HepG2 (cell line): ENCODE measurements around the gene TYROBP. TPM values are rescaled to one million over a fixed set of nuclear protein-coding genes. Genes with fewer than 3 reads are reported as not detected.

ENCODE experiments used
- ATRX ChIP-seq: sonication (generic); formaldehyde crosslinking; IDR thresholded peaks from 2 replicates; pipeline ENCODE4 v1.4.0; 2020; ENCODE audit warnings: missing genetic modification reagents, borderline replicate concordance
- CSRNP1 ChIP-seq: sonication (generic); formaldehyde crosslinking; IDR thresholded peaks from 2 replicates; pipeline ENCODE4 v1.8.1; 2023; ENCODE audit warnings: mild to moderate bottlenecking, missing genetic modification reagents
- FOXK2 ChIP-seq: fragments of 450-650 bp; IDR thresholded peaks from 2 replicates; pipeline ENCODE4 v1.6.1; 2016
- FOXO1 ChIP-seq: sonication (generic); formaldehyde crosslinking; IDR thresholded peaks from 2 replicates; pipeline ENCODE4 v1.4.0; 2020; ENCODE audit warnings: missing genetic modification reagents
- GABPA ChIP-seq, 2 experiments: IDR thresholded peaks; 2 replicates each; pipeline ENCODE4 v1.6.1; 2011 to 2016; ENCODE audit warnings: low read depth in 2 of 2, low read length in 1 of 2, missing biosample characterization in 1 of 2, missing genetic modification characterization in 1 of 2
- GMEB2 ChIP-seq: IDR thresholded peaks from 2 replicates; pipeline ENCODE4 v1.6.1; 2016; ENCODE audit warnings: missing biosample characterization, missing genetic modification reagents, low read depth
- HES4 ChIP-seq: sonication (generic); formaldehyde crosslinking; IDR thresholded peaks from 2 replicates; pipeline ENCODE4 v1.9.0; 2021; ENCODE audit warnings: mild to moderate bottlenecking, missing genetic modification reagents, borderline replicate concordance
- HIC2 ChIP-seq: sonication (generic); formaldehyde crosslinking; IDR thresholded peaks from 2 replicates; pipeline ENCODE4 v1.9.0; 2022; ENCODE audit warnings: low read depth, missing genetic modification reagents
- HOXA5 ChIP-seq: sonication (generic); formaldehyde crosslinking; IDR thresholded peaks from 2 replicates; pipeline ENCODE4 v1.4.0; 2020; ENCODE audit warnings: missing genetic modification reagents
- NBN ChIP-seq: fragments of 450-650 bp; conservative IDR thresholded peaks from 2 replicates; pipeline ENCODE4 v1.6.1; 2017
- NCOR1 ChIP-seq: fragments of 200-600 bp; sonication (generic); IDR thresholded peaks from 2 replicates; pipeline ENCODE4 v1.7.0; 2017; ENCODE audit warnings: antibody characterized with exemption, low read length, borderline replicate concordance
- PRMT3 ChIP-seq: sonication (generic); formaldehyde crosslinking; IDR thresholded peaks from 2 replicates; pipeline ENCODE4 v1.8.1; 2022; ENCODE audit warnings: low read depth, mild to moderate bottlenecking, moderate library complexity, missing genetic modification reagents, borderline replicate concordance
- SAFB2 ChIP-seq: sonication (generic); formaldehyde crosslinking; IDR thresholded peaks from 2 replicates; pipeline ENCODE4 v1.5.1; 2020; ENCODE audit warnings: missing genetic modification reagents, low read depth, mild to moderate bottlenecking, borderline replicate concordance
- SETDB1 ChIP-seq: sonication (generic); formaldehyde crosslinking; IDR thresholded peaks from 2 replicates; pipeline ENCODE4 v1.5.1; 2020; ENCODE audit warnings: missing genetic modification reagents, mild to moderate bottlenecking, borderline replicate concordance
- TSC22D2 ChIP-seq: sonication (generic); formaldehyde crosslinking; IDR thresholded peaks from 2 replicates; pipeline ENCODE4 v1.5.1; 2020; ENCODE audit warnings: missing genetic modification reagents, mild to moderate bottlenecking, borderline replicate concordance
- U2AF1 ChIP-seq: fragments of 200-400 bp; formaldehyde crosslinking; optimal IDR thresholded peaks from 2 replicates; pipeline ENCODE3; 2017; ENCODE audit warnings: mild to moderate bottlenecking, low read depth, low read length
- ZBTB2 ChIP-seq: sonication (generic); formaldehyde crosslinking; IDR thresholded peaks from 2 replicates; pipeline ENCODE4 v1.8.0; 2022; ENCODE audit warnings: low read depth, missing genetic modification reagents
- ZFP36 ChIP-seq: fragments of 150-350 bp; IDR thresholded peaks from 2 replicates; pipeline ENCODE4 v1.6.1; 2018; ENCODE audit warnings: borderline replicate concordance, low read length, low read depth; ENCODE audit not compliant: partially characterized antibody
- ZNF234 ChIP-seq: sonication (generic); formaldehyde crosslinking; conservative IDR thresholded peaks from 2 replicates; pipeline ENCODE4 v1.5.1; 2020; ENCODE audit warnings: mild to moderate bottlenecking, missing genetic modification reagents
- ZNF382 ChIP-seq: sonication (generic); formaldehyde crosslinking; IDR thresholded peaks from 2 replicates; pipeline ENCODE4 v1.5.0; 2020; ENCODE audit warnings: missing genetic modification reagents, mild to moderate bottlenecking, borderline replicate concordance
- ZNF460 ChIP-seq: sonication (generic); formaldehyde crosslinking; IDR thresholded peaks from 2 replicates; pipeline ENCODE4 v1.5.1; 2020; ENCODE audit warnings: missing genetic modification reagents, mild to moderate bottlenecking, borderline replicate concordance
- ZNF547 ChIP-seq: sonication (generic); formaldehyde crosslinking; IDR thresholded peaks from 2 replicates; pipeline ENCODE4 v1.5.1; 2020; ENCODE audit warnings: mild to moderate bottlenecking, missing genetic modification reagents
- ZNF552 ChIP-seq: sonication (generic); formaldehyde crosslinking; IDR thresholded peaks from 2 replicates; pipeline ENCODE4 v1.9.0; 2022; ENCODE audit warnings: missing genetic modification reagents, mild to moderate bottlenecking, borderline replicate concordance
- polyA plus RNA-seq, 8 experiments: library from polyadenylated mRNA; depleted of rRNA in 3 of 8; stranded (reverse) in 7 of 8; unstranded in 1 of 8; fragments of >200 nt; fragmentation: Illumina TruSeq in 4 of 8; extraction: Trizol in 4 of 8; gene quantifications; 2 replicates each; pipeline versions ENCODE4 v1.2.1 to v1.2.3, GENCODE V29; 2011 to 2016; ENCODE audit warnings: low read depth in 4 of 8, missing spikeins in 1 of 8, mixed read lengths in 1 of 8; ENCODE audit not compliant: insufficient read depth in 1 of 8
- total RNA-seq, 5 experiments: library from RNA; depleted of rRNA; stranded (reverse); fragments of >200 nt; fragmentation: Illumina TruSeq; extraction: Trizol; gene quantifications; 2 replicates each; pipeline ENCODE4 v1.2.3, GENCODE V29; 2016; ENCODE audit warnings: low read depth in 1 of 5

The TYROBP gene
- total and polyA plus RNA-seq, 2 of the 13 experiments (the other 11 are each of a cell fraction or from before 2014, with no cell fraction given), result not detected

DNA sequence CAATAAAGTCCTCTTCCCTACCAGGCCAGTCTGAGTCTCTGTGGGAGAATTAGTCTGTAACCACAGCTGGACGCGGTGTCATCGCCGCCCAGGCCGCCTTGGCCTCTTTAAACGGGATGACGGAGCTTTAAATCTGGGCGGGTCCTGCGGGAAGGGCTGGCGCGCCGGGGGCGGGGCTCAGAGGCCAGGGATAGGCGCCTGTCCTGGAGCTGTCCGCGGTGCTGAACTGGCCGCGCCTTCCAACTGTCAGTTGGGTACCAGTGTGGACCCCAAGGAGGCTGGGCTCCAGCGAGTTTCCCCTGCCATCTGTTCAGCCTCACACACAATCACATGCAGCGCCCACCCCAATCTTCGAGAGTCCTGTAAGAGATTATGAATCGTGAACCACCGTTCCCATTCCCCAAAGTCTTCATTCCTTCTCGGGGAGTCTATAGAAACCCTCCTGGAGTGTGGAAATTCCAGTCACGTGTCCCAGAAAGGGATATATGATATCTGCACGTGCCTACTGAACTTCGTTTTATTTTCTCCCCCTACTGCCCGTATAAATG lies 28.3 kb downstream of the TYROBP start (continued):
- TF ChIP-seq CSRNP1 (CRISPR knock-in tag), result peak; percentile 84; the same call in 1 of the 2 replicates
- TF ChIP-seq ZNF552 (CRISPR knock-in tag), result peak; percentile 68; the same call in 1 of the 2 replicates
- TF ChIP-seq ATRX, result no peak; the same call in 1 of the 2 replicates
- peak; percentile 99 for TF ChIP-seq HES4 (CRISPR knock-in tag)
- no peak for TF ChIP-seq GMEB2
- TF ChIP-seq SETDB1, result no peak
- TF ChIP-seq GABPA (IDR thresholded peaks at IDR 0.05; ENCODE audit: low read depth, low read length), result no peak
- TF ChIP-seq GABPA (CRISPR knock-in tag; IDR thresholded peaks at IDR 0.05; ENCODE audit: low read depth), result peak; percentile 29; the same call in 1 of the 2 replicates
- peak; percentile 99 for TF ChIP-seq HOXA5 (CRISPR knock-in tag)
- TF ChIP-seq PRMT3, result peak; percentile 77; the same call in 1 of the 2 replicates
- no peak for TF ChIP-seq NBN
- TF ChIP-seq ZNF234 (CRISPR knock-in tag), result no peak
- TF ChIP-seq ZNF547 (CRISPR knock-in tag), result peak; percentile 91
- peak; percentile 63 for TF ChIP-seq FOXO1 (CRISPR knock-in tag)
- TF ChIP-seq U2AF1, result no peak
- no peak for TF ChIP-seq NCOR1
- no peak for TF ChIP-seq ZFP36
- TF ChIP-seq FOXK2, result no peak
- no peak for TF ChIP-seq ZNF382 (CRISPR knock-in tag)
- TF ChIP-seq SAFB2 (CRISPR knock-in tag), result no peak
- peak; percentile 99 for TF ChIP-seq TSC22D2
- no peak for TF ChIP-seq HIC2
- no peak for TF ChIP-seq ZBTB2
- TF ChIP-seq ZNF460, result no peak
